ENCODE results near the gene DIPK1A.

Gene DIPK1A

DNA sequence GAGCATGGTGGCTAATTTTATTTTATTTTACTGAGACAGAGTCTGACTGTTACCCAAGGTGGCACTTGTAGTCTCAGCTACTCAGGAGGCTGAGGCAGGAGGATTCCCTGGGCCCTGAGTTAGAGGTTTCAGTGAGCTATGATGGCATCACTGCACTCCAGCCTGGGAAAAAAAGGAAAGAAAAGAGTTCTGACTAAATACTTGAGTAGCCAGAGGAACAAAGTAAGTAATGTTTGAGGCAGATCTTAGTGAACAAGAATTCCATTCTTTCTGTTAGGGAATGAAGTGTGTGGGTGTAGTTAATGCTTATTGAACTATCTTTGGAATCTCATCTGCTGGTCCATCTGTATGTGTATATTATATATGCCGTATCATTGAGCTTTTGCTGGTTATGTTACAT, 163.3 kb downstream of the DIPK1A start:
- Mint-ChIP-seq H3K9me3 (no peaks in the 10 kb centered on the region), H3K27ac (no peak overlapping the region), H3K36me3 (no peaks in the 10 kb centered on the region), H3K27me3 (peaks cover 7 to 12% of the 10 kb centered on the region in 2 donors), H3K4me3 (no peak overlapping the region), H3K4me1 (peaks cover 0 to 3% of the 10 kb centered on the region in 2 donors)
- DNase-seq (no peak), ATAC-seq (replicated peaks) (no peak)

DNA sequence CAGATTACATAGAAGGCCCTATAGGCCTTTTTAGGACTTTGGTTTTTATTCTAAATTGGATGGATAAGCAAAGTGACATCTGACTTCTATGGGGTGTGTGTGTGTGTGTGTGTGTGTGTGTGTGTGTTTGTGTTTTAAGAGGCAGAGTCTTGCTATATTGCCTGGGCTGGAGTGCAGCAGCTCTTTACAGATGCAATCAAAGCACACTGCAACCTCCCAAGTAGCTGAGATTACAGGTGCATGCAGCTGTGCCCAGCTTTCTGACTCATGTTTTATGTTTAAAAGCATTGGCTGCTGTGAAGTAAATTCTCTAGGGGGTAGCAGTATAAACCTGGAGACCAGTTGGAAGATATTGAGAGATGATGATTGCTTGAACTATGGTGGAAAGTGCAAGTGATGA, 164.0 kb downstream of the DIPK1A start:
- no peak overlapping the region for H3K4me3 Mint-ChIP-seq
- ATAC-seq (replicated peaks), result no peak
- no peak for DNase-seq
- no peak overlapping the region for H3K27ac Mint-ChIP-seq
- no peaks in the 10 kb centered on the region for H3K9me3 Mint-ChIP-seq
- peaks cover 0 to 3% of the 10 kb centered on the region in 2 donors for H3K4me1 Mint-ChIP-seq
- H3K36me3 Mint-ChIP-seq, result no peaks in the 10 kb centered on the region
- H3K27me3 Mint-ChIP-seq, result peaks cover 7 to 12% of the 10 kb centered on the region in 2 donors

DNA sequence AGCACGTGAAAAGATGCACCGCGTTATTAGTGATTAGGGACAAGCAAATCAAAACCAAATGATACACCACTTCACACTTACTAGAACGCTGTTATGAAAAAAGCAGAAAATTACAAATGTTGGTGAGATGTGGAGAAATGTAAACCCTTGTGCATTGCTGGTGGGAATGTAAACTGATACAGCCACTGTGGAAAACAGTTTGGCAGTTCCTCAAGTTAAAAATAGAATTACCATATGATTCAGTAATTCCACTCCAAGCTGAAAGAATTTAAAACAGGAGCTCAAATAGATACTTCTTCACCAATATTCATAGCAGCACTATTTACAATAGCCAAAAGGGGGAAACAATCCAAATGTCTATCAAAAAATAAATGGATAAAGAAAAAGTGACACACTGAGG, 166.1 kb downstream of the DIPK1A start:
- Mint-ChIP-seq H3K27me3 (peaks cover 12 to 18% of the 10 kb centered on the region in 2 donors), H3K9me3 (no peaks in the 10 kb centered on the region), H3K36me3 (no peaks in the 10 kb centered on the region), H3K27ac (no peak overlapping the region), H3K4me3 (no peak overlapping the region), H3K4me1 (peaks cover 0 to 3% of the 10 kb centered on the region in 2 donors)
- ATAC-seq (replicated peaks) (no peak), DNase-seq (no peak)

DNA sequence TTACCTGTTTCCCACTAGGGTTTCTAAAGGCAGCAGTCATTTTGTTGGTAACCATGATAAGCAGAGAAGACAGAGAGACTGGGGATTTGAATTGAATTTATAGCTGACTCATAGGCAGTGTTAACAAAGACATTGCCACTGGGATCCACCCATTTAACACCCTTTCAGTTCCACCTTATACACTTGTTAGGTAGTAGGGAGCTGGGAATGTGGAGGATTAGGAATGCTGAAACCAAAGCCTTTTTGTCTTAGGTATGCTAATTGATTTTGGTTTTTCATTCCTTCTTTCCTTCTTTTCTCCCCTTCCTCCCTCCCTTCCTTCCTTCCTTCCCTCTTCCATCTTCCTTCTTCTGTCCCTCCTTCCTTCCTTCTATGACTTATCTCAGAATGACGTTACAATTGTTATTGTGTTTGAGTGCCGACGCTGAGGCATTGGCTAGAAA, 168.9 kb downstream of the DIPK1A start:
- no peaks in the 10 kb centered on the region for H3K36me3 Mint-ChIP-seq
- ATAC-seq (replicated peaks) (no peak), DNase-seq (no peak)
- no peak overlapping the region for H3K4me3 Mint-ChIP-seq
- H3K27ac Mint-ChIP-seq, result no peak overlapping the region
- H3K27me3 Mint-ChIP-seq, result peaks cover 12 to 18% of the 10 kb centered on the region in 2 donors
- no peaks in the 10 kb centered on the region for H3K4me1 Mint-ChIP-seq
- H3K9me3 Mint-ChIP-seq, result no peaks in the 10 kb centered on the region

All from stimulated activated naive B cell treated with anti-CD40 and anti-IgM and Interleukin-4, amounts not matched to agents 10 μg/mL and 1 μg/mL and 100 μg/mL, for 72 hours (primary cell).